T47D (cell line): ENCODE data around the gene NEK4.

Source experiments
- DNase-seq, 2 experiments: peaks; one replicate each; pipeline versions ENCODE4 v3.0.0 to v3.0.0-alpha.2; 2011 to 2012; ENCODE audit warnings: low read depth in 1 of 2, low spot score in 1 of 2
- JUND ChIP-seq: IDR thresholded peaks from 2 replicates; pipeline ENCODE4 v1.6.1; 2012; ENCODE audit warnings: low read depth
- in situ Hi-C: cut with HindIII; loops from 2 replicates; pipeline ENCODE4 v1.10.0; 2016; ENCODE audit warnings: low sequenced_read_pairs, low pct_unique_long_range_greater_than_20kb

The NEK4 gene

DNA sequence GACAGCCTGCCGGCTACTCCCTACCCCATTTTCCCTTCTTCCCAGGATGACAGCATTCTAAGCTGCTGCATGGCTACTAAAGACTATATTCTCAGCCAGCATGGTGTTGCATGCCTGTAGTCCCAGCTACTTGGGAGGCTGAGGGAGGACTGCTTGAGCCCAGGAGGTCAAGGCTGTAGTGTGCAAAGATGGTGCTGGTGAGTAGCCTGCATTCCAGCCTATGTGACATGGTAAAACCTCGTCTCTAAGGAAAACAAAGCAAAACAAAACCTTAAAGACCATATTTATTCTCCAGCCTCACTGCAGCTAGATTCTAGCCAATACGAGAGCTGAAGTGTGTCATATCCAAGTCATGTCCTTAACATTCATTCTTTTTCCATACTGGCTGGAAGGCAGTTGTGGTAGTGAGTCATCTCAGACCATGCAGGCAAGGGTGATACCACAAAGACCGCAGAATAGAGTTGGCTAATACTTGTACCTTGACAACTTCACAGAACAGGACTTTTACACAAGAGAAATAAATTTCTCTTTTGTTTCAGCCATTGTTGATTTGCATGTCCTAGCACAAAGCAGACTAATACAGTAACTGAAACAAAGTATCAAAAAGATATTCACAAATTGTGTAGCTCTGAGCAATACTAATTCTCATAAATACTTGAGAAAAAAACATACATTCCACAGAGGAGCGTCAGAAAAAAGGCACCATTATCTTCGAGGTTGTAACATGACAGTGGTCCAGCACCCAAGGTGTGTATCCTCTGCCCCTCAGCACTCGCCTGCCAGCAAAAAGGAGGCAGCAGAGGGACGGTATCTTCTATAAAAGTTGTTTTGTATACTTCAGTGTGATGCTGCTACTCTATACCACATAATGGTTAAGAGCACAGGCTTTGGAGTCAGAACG lies 99.9 kb downstream of the NEK4 start:
- in situ Hi-C loops: no loop called here
- TF ChIP-seq JUND: no peak
- DNase-seq: no peak

DNA sequence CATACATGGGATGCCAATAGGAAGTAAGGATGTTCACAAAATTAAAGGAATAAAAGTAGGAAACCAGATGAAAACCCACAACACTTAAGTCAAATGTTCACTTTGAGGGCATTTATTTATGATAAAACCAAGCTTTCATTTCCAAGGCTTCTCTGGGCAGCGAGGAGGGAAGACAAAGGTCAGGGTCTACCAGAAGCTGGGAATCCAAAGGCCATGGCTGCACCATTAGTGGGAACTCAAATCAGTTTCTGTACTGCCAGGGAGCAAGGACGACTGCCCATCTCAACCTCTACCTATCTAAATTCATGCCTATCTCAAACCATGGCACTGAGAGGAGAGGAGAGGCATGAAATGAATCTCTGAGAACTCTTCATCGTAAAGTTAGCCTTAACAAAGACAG lies 107.6 kb downstream of the NEK4 start:
- DNase-seq: no peak
- TF ChIP-seq JUND: no peak
- in situ Hi-C loops: no loop called here

DNA sequence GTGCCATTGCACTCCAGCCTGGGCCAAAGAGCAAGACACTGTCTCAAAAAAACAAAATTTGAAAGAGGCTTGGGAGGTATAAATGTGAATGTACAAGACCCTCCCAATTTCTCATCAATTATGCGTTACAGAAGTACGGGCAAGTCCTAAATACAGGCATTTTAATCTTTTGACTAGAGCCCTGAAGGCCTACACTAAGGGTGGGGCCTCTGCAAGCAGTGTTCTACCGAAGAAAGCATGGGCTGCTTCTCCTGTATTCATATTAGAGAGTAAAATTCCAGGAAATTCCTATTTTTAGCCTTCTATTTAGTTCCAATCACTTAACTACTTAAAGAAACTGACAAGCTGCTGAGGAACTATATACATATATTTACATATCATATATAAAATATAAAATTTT lies 110.7 kb downstream of the NEK4 start:
- DNase-seq: no peak

More for the DNA sequence above, 110.7 kb downstream of the NEK4 start:
- in situ Hi-C loops: no loop called here
- TF ChIP-seq JUND: no peak
